ENCODE data around the gene PVRIG. TPM values are rescaled to one million over a fixed set of nuclear protein-coding genes. Genes with fewer than 3 reads are reported as not detected.

Gene PVRIG
- total and polyA plus RNA-seq, 2 of the 8 experiments (the other 6 are each of a cell fraction or from before 2014, with no cell fraction given): 0.15 TPM; not detected in 1

DNA sequence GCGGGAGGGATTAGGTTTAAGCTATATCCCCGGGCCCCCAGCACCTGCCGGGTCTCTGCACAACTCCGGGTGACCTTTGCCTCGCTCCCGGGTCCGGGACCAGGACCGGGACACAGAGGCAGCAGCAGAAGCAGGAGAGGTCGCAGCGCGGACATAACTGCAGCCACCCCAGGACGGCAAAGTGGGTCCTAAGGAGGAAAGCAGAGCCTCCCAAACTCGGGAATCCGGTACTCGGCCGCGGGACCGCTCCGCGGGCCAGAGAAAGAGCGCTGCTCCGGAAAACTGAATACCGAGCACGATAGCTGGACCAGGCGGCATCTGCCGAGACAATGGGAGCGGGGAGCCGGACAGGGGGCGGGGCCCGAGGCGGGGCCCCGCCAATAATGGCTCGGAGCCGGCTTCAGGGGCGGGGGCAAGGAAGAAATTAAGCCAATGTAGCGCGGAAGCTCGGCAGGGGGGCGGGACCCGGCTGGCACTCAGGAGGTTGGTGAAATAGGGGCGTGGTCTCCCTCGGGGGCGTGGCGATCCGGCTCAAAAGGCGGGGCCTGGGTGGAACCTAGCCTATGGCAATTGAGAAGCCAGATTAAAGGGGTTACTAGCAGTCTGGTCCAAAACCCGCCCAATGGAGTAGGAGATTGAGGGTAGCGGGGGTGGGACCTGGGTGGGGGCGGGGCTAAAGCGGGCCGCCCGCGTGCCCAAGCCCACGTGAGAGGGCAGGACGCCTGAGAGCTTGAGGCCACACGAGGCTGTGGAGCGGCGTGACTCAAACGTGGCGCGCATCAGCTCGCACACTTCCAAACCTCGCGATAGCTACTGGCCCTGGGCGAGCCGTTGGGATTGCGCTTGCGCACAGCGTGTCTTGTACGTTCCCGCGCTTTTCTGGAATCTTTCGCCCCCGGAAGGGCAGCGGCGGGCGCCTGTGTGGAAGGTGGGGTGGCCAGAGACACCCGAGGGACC, 42.4 kb upstream of the PVRIG start, which contains the start of the genes GPC2 and STAG3:
Gene GPC2 (minus strand): TSS at position 337 of the 957 bp plus-strand sequence. CDS start 182 bp downstream, at position 155.
Gene STAG3 (plus strand): TSS at position 874 of the 957 bp plus-strand sequence. CDS start 2,639 bp downstream, outside the sequence.
- H3K14ac ChIP-seq (ENCODE audit: insufficient read length): peak within 1 kb of the TSS; percentile 85
- H2BK120ac ChIP-seq (replicated peaks; ENCODE audit: low read depth, low read length): no peak within 1 kb of the TSS
- peak within 1 kb of the TSS; percentile 2; the same call in 1 of the 2 replicates for H2AFZ ChIP-seq (ENCODE audit: low read length)
- TF ChIP-seq RXRA (IDR thresholded peaks at IDR 0.05; ENCODE audit: insufficient read depth, low read depth, low read length) (no peak), ASH2L (IDR thresholded peaks at IDR 0.05; ENCODE audit: low read length) (peak; percentile 56), PHF8 (conservative IDR thresholded peaks at IDR 0.05; ENCODE audit: low read depth, low read length) (peak; percentile 82), BCL11A (IDR thresholded peaks at IDR 0.05; ENCODE audit: low read depth in 2 of 2, low read length in 2 of 2) (no peak), KDM1A (IDR thresholded peaks at IDR 0.05; ENCODE audit: borderline replicate concordance, low read length) (no peak; the same call in 1 of the 2 replicates), GABPA (IDR thresholded peaks at IDR 0.05; ENCODE audit: borderline replicate concordance, insufficient read depth, low read length) (no peak), KDM4A (IDR thresholded peaks at IDR 0.05; ENCODE audit: low read depth, low read length, severe bottlenecking) (peak; percentile 57), POLR2A (IDR thresholded peaks at IDR 0.05; ENCODE audit: control extremely low read depth in 1 of 2, low read depth in 2 of 2, low read length in 2 of 2) (peak in 1 of 2 experiments; percentile 75; a peak in 2 of 3 replicates), SAP30 (IDR thresholded peaks at IDR 0.05; ENCODE audit: insufficient read depth, insufficient replicate concordance, low read length) (peak; percentile 53)

More for the DNA sequence above, 42.4 kb upstream of the PVRIG start, which contains the start of the genes GPC2 and STAG3:
- peak within 1 kb of the TSS; percentile 91 to 97 (median 96) for H3K4me3 ChIP-seq (ENCODE audit: extremely low read depth in 1 of 4, insufficient read depth in 2 of 4, low read depth in 3 of 4, low read length in 4 of 4)
- POLR2A ChIA-PET (ENCODE audit: partially characterized antibody): interaction anchor here (0.7 to 4.9 kb wide), 12 partner anchors 11 to 95 kb away, joined by 3 to 39 read pairs (median 4); partner anchors contain the start of genes AP4M1, GAL3ST4, LAMTOR4 and MCM7
- H3K27me3 ChIP-seq (replicated peaks in 1 of 4; ENCODE audit: control insufficient read depth in 3 of 4, extremely low read depth in 1 of 4, insufficient read depth in 3 of 4, low read length in 3 of 4): peaks cover 0 to 13% (median 9%) of the 10 kb centered on the region in 4 experiments; a peak in 6 of 7 replicates
- H4K91ac ChIP-seq (replicated peaks; ENCODE audit: insufficient read length, low read length): peak within 1 kb of the TSS; percentile 83
- no peak within 1 kb of the TSS for H3K23ac ChIP-seq (ENCODE audit: insufficient read length)
- H2BK15ac ChIP-seq (ENCODE audit: low read length): peak within 1 kb of the TSS; percentile 92
- peak within 1 kb of the TSS; percentile 83 for H3K18ac ChIP-seq (ENCODE audit: extremely low read depth, low read length)
- no peak within 1 kb of the TSS for H3K27ac ChIP-seq (ENCODE audit: low read depth, low read length)
- 23% methylated on average over 54 of the region's 78 CpGs; no CpG with 5 or more reads in 1 of the 2 experiments for WGBS, 2 experiments (ENCODE audit: extremely low coverage in 1 of 2, insufficient coverage in 1 of 2, insufficient read length in 1 of 2, insufficient replicate concordance in 2 of 2, low coverage in 1 of 2, low lambda C conversion rate in 2 of 2, missing lambda C conversion rate in 1 of 2)
- FAIRE-seq: no peak
- no peak within 1 kb of the TSS for H2BK20ac ChIP-seq (ENCODE audit: low read length)
- peak within 1 kb of the TSS; percentile 80; the same call in 1 of the 2 replicates for H2BK5ac ChIP-seq (ENCODE audit: low read depth, low read length)
- peaks cover 0 to 8% (median 1%) of the 10 kb centered on the region in 4 experiments; a peak in 3 of 8 replicates for H3K36me3 ChIP-seq (ENCODE audit: control insufficient read depth in 2 of 4, insufficient read depth in 4 of 4, low read length in 3 of 4)
- H3K4ac ChIP-seq (replicated peaks; ENCODE audit: insufficient read length, low read depth, low read length): peak within 1 kb of the TSS; percentile 98
- peaks cover 0 to 16% of the 10 kb centered on the region in 2 experiments for H4K20me1 ChIP-seq (replicated peaks in 1 of 2; ENCODE audit: control insufficient read depth in 1 of 2, insufficient read depth in 2 of 2, low read length in 2 of 2)
- H2AK5ac ChIP-seq (ENCODE audit: low read depth, low read length): no peak within 1 kb of the TSS
- peak within 1 kb of the TSS; percentile 87; the same call in 1 of the 2 replicates for H2BK12ac ChIP-seq (ENCODE audit: low read depth, low read length)
- peak; percentile 97 to 100 for DNase-seq (ENCODE audit: low read depth in 1 of 2, low spot score in 2 of 2)
- peaks cover 0 to 5% of the 10 kb centered on the region in 2 experiments; a peak in 1 of 4 replicates for H3K9me3 ChIP-seq (ENCODE audit: insufficient read depth in 2 of 2, low read depth in 1 of 2, low read length in 1 of 2)
- H3K23me2 ChIP-seq (ENCODE audit: low read depth, low read length): peaks cover 5% of the 10 kb centered on the region
- peaks cover 0 to 7% of the 10 kb centered on the region in 2 experiments; a peak in 2 of 4 replicates for H3K79me2 ChIP-seq (ENCODE audit: control insufficient read depth in 1 of 2, insufficient read depth in 2 of 2, low read length in 2 of 2)
- peak within 1 kb of the TSS; percentile 90 for H4K8ac ChIP-seq (ENCODE audit: extremely low read depth, insufficient read depth, low read length)
- CTCF ChIA-PET (ENCODE audit: partially characterized antibody): interaction anchor here (0.6 to 1.6 kb wide), 7 partner anchors 10 to 48 kb away, joined by 3 to 6 read pairs (median 3); partner anchors contain the start of gene GAL3ST4
- H3K4me1 ChIP-seq (replicated peaks in 1 of 4; ENCODE audit: control insufficient read depth in 3 of 4, insufficient read depth in 4 of 4, low read length in 3 of 4): peaks cover 3 to 7% (median 5%) of the 10 kb centered on the region in 4 experiments; a peak in 6 of 7 replicates
- H3K9ac ChIP-seq (replicated peaks in 1 of 4; ENCODE audit: extremely low read depth in 1 of 4, low read depth in 3 of 4, low read length in 3 of 4): peak within 1 kb of the TSS in 3 of 4 experiments; percentile 67 to 89 (median 68); a peak in 6 of 7 replicates
- no peaks in the 10 kb centered on the region; the same call in 1 of the 2 replicates for H3K79me1 ChIP-seq (ENCODE audit: low read depth, low read length)
- peak within 1 kb of the TSS; percentile 67 for H4K5ac ChIP-seq (ENCODE audit: insufficient read length, low read depth, low read length)
- H3K56ac ChIP-seq (replicated peaks; ENCODE audit: insufficient read length, low read depth, low read length): peak within 1 kb of the TSS; percentile 91
- H3K4me2 ChIP-seq (ENCODE audit: insufficient read depth in 1 of 2, low read depth in 2 of 2, low read length in 2 of 2): peak within 1 kb of the TSS; percentile 84 to 90
